Measurements from ENCODE around the gene CCDC68.

The CCDC68 gene

DNA sequence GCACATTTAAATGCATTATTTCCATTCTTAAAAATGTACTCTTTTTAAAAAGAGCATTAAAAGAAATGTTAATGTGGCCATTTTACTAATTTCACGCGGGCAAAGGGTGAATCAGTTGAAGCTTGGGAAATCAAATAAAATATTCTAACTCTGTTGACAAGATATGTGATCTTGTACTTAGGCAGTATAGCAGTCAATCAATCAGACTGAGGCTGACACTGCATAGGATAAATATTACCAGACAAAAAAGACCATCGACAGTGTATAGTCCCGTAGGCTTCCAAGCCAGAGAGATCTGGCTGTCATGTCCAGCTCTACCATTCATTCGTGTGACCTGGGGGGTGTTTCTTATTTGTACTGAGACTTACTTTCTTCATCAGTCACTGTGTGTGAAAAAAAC, 39.8 kb upstream of the CCDC68 start:
- DNase-seq (ENCODE audit: low read depth, low spot score): no peak
- in situ Hi-C loops (cut with HindIII; ENCODE audit: low sequenced_read_pairs): loop anchor here (25.0 kb wide), 1 partner anchor 312 kb away; no protein-coding TSS in a partner anchor
- TF ChIP-seq, protein P1, sequence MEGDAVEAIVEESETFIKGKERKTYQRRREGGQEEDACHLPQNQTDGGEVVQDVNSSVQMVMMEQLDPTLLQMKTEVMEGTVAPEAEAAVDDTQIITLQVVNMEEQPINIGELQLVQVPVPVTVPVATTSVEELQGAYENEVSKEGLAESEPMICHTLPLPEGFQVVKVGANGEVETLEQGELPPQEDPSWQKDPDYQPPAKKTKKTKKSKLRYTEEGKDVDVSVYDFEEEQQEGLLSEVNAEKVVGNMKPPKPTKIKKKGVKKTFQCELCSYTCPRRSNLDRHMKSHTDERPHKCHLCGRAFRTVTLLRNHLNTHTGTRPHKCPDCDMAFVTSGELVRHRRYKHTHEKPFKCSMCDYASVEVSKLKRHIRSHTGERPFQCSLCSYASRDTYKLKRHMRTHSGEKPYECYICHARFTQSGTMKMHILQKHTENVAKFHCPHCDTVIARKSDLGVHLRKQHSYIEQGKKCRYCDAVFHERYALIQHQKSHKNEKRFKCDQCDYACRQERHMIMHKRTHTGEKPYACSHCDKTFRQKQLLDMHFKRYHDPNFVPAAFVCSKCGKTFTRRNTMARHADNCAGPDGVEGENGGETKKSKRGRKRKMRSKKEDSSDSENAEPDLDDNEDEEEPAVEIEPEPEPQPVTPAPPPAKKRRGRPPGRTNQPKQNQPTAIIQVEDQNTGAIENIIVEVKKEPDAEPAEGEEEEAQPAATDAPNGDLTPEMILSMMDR (IDR thresholded peaks at IDR 0.05; ENCODE audit: low read depth, low read length): no peak
- no peak overlapping the region for H3K4me3 ChIP-seq (ENCODE audit: low read depth, low read length)

DNA sequence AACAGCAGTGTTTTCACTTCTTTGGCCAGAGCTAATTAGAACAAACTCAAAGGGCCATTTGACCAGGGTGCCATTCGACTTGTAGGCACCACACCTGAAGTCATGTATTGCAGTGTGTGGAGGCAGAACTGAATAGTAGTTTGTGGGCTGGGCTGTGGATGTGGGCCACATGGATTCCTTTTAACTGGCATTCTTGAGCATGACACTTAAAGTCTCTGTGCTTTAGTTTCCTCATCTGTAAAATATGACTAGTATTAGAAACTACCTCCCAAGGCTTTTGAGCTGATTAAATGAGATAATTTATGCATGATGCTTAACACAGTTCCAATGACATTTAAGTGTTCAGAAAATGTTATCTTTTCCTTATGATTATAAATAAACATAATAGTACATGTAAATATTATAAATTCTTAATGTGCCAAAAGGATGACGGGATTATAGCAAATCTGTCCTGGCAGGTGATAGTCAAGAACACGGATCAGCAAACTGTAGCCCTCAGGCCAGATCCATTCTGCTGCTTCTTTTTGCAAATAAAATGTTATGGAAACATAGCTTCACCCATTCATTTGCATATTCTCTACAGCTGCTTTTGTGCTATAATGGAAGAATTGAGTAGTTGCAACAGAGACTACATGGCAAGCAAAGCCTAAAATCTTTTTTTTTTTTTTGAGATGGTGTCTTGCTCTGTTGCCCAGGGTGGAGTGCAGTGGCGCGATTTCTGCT, 36.3 kb upstream of the CCDC68 start:
- in situ Hi-C loops (cut with HindIII; ENCODE audit: low sequenced_read_pairs): loop anchor here (25.0 kb wide), 1 partner anchor 308 kb away; no protein-coding TSS in a partner anchor
- no peak for DNase-seq (ENCODE audit: low read depth, low spot score)
- H3K4me3 ChIP-seq (ENCODE audit: low read depth, low read length): no peak overlapping the region
- TF ChIP-seq, protein P1 (IDR thresholded peaks at IDR 0.05; ENCODE audit: low read depth, low read length): no peak

GRCh38 chr18:54991981-54992380, 32.7 kb upstream of the CCDC68 start:
- in situ Hi-C loops (cut with HindIII; ENCODE audit: low sequenced_read_pairs): loop anchor here (25.0 kb wide), 1 partner anchor 305 kb away; no protein-coding TSS in a partner anchor
- no peak overlapping the region for H3K4me3 ChIP-seq (ENCODE audit: low read depth, low read length)
- TF ChIP-seq, protein P1 (IDR thresholded peaks at IDR 0.05; ENCODE audit: low read depth, low read length): no peak
- no peak for DNase-seq (ENCODE audit: low read depth, low spot score)

DNA sequence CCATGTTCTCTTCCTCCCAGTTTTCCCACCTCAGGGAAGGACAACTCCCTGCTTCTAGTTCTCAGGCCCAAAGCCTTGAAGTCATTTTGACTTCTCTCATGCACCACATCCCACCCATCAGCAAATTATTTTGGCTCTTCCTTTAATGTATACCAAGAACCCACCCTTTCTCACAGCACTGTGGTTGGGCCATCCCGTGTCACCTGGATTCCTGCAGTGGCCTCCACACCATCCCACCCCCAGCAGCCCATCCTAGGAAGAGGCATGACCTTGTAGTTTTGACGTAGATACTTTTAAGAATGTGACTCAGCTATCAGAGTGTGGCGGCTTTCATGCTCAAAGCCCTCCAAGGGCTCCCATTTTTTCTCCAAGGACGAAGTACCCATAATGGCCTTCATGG, 25.6 kb upstream of the CCDC68 start:
- TF ChIP-seq, protein P1 (IDR thresholded peaks at IDR 0.05; ENCODE audit: low read depth, low read length): no peak
- in situ Hi-C loops (cut with HindIII; ENCODE audit: low sequenced_read_pairs): loop anchor here (25.0 kb wide), 1 partner anchor 298 kb away; no protein-coding TSS in a partner anchor
- H3K4me3 ChIP-seq (ENCODE audit: low read depth, low read length): no peak overlapping the region
- no peak for DNase-seq (ENCODE audit: low read depth, low spot score)

GRCh38 chr18:54983791-54984190, 24.5 kb upstream of the CCDC68 start:
- H3K4me3 ChIP-seq (ENCODE audit: low read depth, low read length): no peak overlapping the region
- in situ Hi-C loops (cut with HindIII; ENCODE audit: low sequenced_read_pairs): loop anchor here (25.0 kb wide), 1 partner anchor 296 kb away; no protein-coding TSS in a partner anchor
- no peak for DNase-seq (ENCODE audit: low read depth, low spot score)
- TF ChIP-seq, protein P1 (IDR thresholded peaks at IDR 0.05; ENCODE audit: low read depth, low read length): no peak

DNA sequence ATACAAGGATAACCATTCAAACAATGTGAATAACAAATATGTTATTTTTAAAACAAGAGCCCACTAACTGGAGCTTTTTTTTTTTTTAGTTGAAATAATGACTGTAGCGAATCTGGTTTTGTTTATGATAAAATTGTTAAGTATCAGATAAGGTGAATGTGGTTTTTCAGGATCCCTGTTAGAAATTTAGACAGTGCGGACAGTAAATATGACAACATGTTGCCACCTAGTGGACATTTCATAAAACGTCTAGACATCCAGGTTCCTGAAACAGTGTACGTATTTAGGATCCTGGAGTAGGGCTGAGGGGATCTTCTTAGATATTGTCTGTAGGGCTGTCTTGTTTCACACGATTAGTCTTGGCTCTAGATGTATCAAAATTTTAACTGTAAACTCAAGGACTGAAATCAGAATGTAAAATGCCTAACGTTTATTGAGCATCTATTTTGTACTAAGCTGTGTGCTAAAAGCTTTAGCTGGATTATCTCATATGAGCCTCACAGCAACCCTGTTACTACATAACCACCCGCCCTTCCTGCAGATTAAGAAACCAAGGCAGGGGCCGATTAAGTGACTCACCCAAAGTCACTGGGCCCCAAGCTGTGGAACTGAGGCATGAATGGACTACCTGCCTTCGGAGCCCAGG, 23.9 kb upstream of the CCDC68 start:
- in situ Hi-C loops (cut with HindIII; ENCODE audit: low sequenced_read_pairs): loop anchor here (25.0 kb wide), 1 partner anchor 296 kb away; no protein-coding TSS in a partner anchor
- TF ChIP-seq, protein P1 (IDR thresholded peaks at IDR 0.05; ENCODE audit: low read depth, low read length): peak; percentile 54
- H3K4me3 ChIP-seq (ENCODE audit: low read depth, low read length): no peak overlapping the region
- peak; percentile 75 for DNase-seq (ENCODE audit: low read depth, low spot score)
